ENCODE measurements around the gene RNU1-4.
"Not testable (repeated sequence)": the region's sequence is repeated elsewhere in the genome, so short reads cannot be mapped to it uniquely, and the experiment has no call there.

RNU1-4 gene

GRCh38 chr1:16708704-16709103 is 31.6 kb upstream of the RNU1-4 start:
- DNase-seq (ENCODE audit: low read depth in 2 of 2, low spot score in 1 of 2) = not testable (repeated sequence)

- DNase-seq (ENCODE audit: low read depth in 2 of 2, low spot score in 1 of 2) = not testable (repeated sequence)
These were observed 30.6 kb upstream of the RNU1-4 start for GRCh38 chr1:16709659-16710087.

- DNase-seq (ENCODE audit: low read depth in 2 of 2, low spot score in 1 of 2) = not testable (repeated sequence)
These were observed 29.7 kb upstream of the RNU1-4 start for GRCh38 chr1:16710618-16711017.

- not testable (repeated sequence) for DNase-seq (ENCODE audit: low read depth in 2 of 2, low spot score in 1 of 2)
These were observed 28.2 kb upstream of the RNU1-4 start for GRCh38 chr1:16712131-16712530.

GRCh38 chr1:16712582-16712981 is 27.7 kb upstream of the RNU1-4 start:
- not testable (repeated sequence) for DNase-seq (ENCODE audit: low read depth in 2 of 2, low spot score in 1 of 2)

GRCh38 chr1:16712984-16713383 is 27.3 kb upstream of the RNU1-4 start:
- not testable (repeated sequence) for DNase-seq (ENCODE audit: low read depth in 2 of 2, low spot score in 1 of 2)

- not testable (repeated sequence) for DNase-seq (ENCODE audit: low read depth in 2 of 2, low spot score in 1 of 2)
These were observed 26.8 kb upstream of the RNU1-4 start for GRCh38 chr1:16713480-16713879.

- DNase-seq (ENCODE audit: low read depth in 2 of 2, low spot score in 1 of 2) = no peak
These were observed 23.5 kb upstream of the RNU1-4 start for GRCh38 chr1:16716691-16717335.

GRCh38 chr1:16717336-16718098 is 22.8 kb upstream of the RNU1-4 start:
- DNase-seq (ENCODE audit: low read depth in 2 of 2, low spot score in 1 of 2) = no peak

GRCh38 chr1:16718099-16718907 is 22.0 kb upstream of the RNU1-4 start:
- not testable (repeated sequence) for DNase-seq (ENCODE audit: low read depth in 2 of 2, low spot score in 1 of 2)

- DNase-seq (ENCODE audit: low read depth in 2 of 2, low spot score in 1 of 2) = no peak
These were observed 21.3 kb upstream of the RNU1-4 start for GRCh38 chr1:16718908-16719533.

- DNase-seq (ENCODE audit: low read depth in 2 of 2, low spot score in 1 of 2) = no peak
These were observed 20.6 kb upstream of the RNU1-4 start for GRCh38 chr1:16719571-16720350.

- DNase-seq (ENCODE audit: low read depth in 2 of 2, low spot score in 1 of 2) = no peak
These were observed 19.7 kb upstream of the RNU1-4 start for GRCh38 chr1:16720351-16721223.

GRCh38 chr1:16721871-16722641 is 18.3 kb upstream of the RNU1-4 start:
- no peak for DNase-seq (ENCODE audit: low read depth in 2 of 2, low spot score in 1 of 2)

GRCh38 chr1:16724718-16725438 is 15.4 kb upstream of the RNU1-4 start:
- DNase-seq (ENCODE audit: low read depth in 2 of 2, low spot score in 1 of 2) = no peak

- not testable (repeated sequence) for DNase-seq (ENCODE audit: low read depth in 2 of 2, low spot score in 1 of 2)
These were observed 14.7 kb upstream of the RNU1-4 start for GRCh38 chr1:16725439-16726245.

Data from stimulated activated CD8-positive, alpha-beta memory T cell treated with anti-CD3 and anti-CD28 coated beads, Interleukin-4, amount 100 ng/mL, for 1 hour (primary cell).